Stimulated activated CD4-positive, alpha-beta T cell treated with anti-CD3 and anti-CD28 coated beads, Interleukin-4, amount 100 ng/mL, for 4 hours (primary cell): ENCODE data around the gene LMLN.
A peak's percentile ranks its signal among the peaks of the same experiment; 100 is the strongest.
"Not testable (repeated sequence)": the region's sequence is repeated elsewhere in the genome, so short reads cannot be mapped to it uniquely, and the experiment has no call there.

Experiments used
- DNase-seq, 2 experiments: peaks; one replicate each; pipeline ENCODE4 v3.0.0-alpha.2; 2020

Gene LMLN

DNA sequence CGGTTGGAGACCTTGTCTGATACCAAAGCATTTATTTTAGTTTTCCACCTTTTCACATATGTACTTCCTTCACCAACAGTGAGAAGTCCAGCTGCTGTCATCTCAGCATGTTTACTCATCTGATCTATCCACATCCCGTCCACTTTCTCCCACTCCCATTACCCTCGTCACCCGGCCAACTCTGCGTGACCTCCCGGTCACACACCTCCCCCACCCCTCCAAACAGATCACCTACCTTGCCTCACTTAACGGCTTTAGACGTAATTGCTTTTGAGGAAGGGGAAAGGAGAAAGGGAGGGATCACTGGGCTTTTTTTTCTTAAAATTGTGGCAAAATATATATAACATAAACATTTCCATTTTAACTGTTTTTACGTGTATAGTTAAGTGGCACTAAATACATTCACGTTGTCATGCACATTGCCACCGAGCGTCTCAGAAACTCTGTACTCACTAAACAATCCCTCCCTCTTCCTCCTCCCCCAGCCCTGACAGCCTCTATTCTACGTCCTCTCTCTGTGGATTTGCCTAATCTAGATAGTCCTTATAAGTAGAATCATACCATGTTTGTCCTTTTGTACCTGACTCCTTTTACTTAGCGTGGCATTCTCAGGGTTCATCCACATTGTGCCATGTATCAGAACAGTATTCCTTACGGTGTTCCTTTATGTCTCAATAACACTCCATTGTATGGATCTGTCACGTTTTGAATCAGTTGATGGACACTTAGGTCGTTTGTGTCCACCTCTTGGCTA lies 67.2 kb downstream of the LMLN start:
- DNase-seq, result no peak

DNA sequence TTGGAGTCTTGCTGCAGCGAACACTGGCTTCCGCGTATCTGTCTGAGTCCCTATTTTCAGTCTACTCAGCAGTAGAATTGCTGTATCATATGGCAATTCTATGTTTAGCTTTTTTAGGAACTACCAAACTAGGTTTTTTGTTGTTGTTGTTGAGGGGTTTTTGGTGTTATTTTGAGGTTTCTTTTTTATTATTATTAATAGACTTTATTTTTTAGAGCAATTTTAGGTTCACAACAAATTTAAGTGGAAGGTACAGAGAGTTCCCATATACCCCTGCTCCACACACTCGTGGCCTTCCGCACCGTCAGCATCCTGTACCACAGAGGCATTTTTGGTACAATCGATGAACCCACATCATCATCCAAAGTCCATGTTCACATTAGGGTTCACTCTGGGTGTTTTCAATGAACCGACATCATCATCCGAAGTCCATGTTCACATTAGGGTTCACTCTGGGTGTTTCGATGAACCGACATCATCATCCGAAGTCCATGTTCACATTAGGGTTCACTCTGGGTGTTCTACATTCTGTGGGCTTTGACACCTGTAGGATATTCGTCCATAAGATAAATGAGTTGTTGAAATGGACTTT lies 67.9 kb downstream of the LMLN start:
- no peak for DNase-seq

DNA sequence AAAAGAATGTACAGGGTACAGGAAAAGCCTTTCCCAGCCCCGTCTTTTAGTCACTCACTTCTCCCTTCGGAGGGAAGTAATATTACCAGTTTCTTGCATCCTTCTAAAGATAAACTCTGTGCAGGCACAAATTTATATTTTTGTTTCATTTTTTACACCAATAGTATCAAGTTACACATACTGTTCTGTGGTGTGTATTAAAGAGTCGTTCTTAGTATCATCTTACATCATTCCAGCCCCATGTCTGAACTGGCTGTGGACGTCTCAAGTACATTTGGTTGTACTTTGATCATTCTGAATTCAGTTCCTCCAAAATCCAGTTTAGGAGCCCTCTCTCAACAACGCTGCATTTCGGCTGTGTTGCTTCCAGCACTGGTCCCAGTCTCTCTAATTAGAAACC lies 68.7 kb downstream of the LMLN start:
- DNase-seq, result no peak

DNA sequence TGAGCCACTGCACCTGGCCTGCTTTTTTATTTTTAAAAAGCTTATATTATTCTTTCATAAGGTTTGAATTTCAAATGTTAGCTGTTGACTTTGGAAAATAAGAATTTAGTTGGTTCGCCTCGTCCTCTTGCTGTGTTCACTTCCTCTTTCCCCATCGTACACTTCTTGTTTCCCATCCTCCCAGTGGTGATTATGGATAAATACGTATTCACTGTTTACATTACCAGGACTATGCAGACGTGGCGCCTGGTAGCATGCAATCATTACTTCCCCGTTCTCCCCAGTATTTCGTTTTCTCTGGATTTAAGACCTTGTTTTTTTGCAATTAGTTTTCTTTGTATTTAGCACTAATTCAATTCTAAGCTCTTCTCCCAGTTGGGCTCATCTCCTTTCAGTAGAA lies 70.1 kb downstream of the LMLN start:
- no peak for DNase-seq

DNA sequence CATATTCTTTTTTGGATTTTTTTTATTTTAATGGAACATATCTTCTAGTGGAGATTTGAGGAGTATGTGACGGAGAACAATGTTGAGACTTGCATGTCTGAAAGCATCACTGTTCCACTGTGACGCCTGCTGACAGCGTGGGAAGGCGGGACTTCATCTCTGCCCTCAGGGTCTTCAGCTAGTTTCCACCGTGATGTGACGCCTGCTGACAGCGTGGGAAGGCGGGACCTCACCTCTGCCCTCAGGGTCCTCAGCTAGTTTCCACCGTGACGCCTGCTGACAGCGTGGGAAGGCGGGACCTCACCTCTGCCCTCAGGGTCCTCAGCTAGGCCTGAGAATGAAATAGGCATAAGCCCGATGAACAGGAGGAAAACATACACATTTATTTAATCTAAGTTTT lies 70.7 kb downstream of the LMLN start:
- no peak for DNase-seq

DNA sequence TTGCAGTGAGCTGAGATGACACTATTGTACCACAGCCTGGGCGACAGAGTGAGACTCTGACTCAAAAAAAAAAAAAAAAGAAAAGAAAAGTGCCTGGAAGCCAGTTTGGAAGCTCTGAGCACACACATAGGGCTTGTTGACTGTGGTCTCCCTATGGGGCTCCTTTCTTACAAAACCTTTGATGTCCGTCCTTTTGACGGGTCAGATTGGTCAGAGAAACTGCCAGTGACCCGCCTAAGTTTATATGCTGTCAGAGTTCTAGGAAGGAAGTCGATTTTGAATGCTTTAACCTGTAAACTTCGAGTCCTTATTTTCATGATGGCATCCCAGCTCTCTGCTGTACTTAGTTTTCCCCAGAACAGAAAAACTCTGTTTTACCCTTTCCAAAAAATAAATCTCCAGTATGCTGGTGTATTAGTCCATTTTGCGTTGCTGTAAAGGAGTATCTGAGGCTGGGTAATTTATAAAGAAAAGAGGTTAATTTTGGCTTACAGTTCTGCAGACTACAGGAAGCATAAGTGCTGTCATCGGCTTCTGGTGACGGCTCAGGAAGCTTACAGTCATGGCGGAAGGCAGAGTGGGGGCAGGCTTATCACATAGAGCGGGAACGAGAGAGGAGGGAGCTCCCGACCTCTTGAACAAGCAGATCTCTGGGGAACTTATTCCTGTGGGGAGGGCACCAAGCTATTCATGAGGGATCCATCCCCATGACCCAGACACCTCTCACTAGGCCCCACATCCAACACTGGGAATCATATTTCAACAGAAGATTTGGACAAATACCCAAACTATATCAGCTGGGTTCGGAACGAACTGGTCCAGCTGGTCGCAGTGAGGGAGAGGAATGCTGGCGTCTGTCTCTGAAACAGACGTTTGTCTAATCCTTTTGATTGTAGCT lies 72.3 kb downstream of the LMLN start:
- no peak for DNase-seq

DNA sequence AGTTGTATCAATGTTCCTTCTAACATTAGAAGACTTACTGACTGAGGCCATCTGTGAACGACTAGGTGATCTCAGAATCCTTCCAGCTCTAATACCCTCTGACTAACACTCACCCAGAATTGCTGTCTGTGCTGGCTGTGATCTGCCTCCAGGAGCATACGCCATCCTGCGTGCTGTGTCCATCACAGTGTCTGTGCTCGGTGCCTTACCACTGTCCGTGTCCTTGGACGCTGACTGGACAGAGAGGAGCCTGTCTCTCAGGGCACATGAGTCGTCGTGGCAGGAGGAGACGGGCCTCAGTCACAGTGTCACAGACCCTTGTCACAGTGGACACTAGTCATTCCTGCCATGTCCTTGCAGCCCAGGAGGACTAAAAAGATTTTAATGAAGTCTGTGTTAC lies 83.1 kb downstream of the LMLN start:
- no peak for DNase-seq

DNA sequence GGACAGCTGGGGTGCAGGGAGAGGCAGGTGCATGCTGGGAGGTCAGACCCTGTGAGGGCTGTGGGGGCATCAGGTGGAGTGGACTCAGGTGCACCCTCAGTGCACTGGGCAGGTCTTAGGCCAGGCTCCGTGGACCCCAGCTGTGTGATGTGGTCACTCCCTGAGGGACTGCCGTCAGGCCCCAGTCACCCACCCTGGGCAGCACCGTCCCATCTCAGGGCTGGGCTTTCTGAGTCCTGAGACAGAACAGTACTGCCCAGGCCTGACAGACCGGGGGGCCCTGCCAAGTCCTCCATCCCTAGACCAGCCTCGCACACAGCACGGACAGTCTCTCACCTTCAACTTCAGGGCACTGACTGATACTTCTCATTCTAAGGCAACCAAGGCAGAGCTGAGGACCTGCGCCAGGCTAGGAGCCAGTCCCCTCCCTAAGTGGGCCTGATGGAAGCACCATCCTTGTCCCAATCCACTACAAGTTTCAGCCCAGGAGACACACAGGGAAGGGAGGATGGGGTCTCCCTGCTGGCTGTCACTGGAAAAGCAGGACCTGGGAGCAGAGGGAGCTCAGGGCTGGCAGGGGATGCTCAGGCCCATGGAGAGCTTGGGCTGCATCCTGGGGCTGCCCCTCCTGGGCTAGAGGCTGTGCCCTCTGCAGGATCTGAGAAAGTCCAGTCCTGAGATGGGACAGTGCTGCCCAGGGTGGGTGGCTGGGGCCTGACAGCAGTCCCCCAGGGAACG lies 86.3 kb downstream of the LMLN start:
- DNase-seq, result no peak

DNA sequence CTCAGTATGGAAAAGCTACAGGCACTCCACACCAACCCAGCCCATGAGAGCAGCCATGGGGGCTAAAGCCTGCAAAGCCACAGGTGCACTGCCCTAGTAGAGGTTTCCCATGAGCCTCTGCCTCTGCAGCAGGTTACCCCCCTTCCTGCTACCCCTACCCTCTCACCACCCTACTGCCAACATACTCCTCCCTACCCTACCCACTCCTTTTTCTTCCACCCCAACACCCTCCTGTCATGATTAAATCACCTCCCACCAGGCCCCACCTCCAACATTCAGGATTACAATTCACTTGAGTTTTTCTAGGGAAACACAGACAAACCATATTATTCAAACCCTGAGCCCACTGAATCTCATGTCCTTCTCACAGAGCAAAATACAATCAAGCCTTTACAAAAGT lies 88.4 kb downstream of the LMLN start:
- DNase-seq, result no peak

DNA sequence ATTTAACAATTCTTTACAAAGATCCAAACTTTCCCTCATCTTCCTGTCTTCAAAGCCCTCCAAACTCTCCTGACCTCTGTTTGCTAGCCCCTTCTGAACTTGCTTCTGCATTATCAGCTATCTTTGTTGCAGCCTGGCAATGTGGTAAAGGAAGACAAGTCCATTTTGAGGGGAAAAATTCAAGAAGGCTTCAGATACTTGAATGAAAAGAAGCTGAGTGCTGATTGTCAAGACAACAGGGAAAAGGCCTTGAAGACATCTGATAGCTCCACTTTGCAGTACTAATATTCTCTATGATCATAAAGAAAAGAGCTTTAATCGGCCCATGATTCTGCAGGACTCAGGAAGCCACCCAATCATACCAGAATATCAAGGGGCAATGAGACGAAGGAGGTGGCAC lies 91.8 kb downstream of the LMLN start:
- no peak for DNase-seq

DNA sequence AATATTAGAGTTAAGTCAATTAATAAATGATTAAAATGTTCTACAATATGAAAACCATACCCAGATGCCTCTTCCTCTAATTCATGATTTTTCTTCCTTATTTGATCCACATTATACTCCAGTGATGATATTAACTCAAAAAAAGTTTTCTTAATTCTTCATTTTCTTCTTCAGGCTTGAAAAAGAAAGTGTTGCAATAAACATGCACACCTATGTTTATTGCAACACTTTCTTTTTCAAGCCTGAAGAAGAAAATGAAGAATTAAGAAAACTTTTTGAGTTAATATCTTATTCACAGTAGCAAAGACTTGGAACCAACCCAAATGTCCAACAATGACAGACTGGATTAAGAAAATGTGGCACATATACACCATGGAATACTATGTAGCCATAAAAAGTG lies 93.4 kb downstream of the LMLN start:
- DNase-seq, result not testable (repeated sequence)

DNA sequence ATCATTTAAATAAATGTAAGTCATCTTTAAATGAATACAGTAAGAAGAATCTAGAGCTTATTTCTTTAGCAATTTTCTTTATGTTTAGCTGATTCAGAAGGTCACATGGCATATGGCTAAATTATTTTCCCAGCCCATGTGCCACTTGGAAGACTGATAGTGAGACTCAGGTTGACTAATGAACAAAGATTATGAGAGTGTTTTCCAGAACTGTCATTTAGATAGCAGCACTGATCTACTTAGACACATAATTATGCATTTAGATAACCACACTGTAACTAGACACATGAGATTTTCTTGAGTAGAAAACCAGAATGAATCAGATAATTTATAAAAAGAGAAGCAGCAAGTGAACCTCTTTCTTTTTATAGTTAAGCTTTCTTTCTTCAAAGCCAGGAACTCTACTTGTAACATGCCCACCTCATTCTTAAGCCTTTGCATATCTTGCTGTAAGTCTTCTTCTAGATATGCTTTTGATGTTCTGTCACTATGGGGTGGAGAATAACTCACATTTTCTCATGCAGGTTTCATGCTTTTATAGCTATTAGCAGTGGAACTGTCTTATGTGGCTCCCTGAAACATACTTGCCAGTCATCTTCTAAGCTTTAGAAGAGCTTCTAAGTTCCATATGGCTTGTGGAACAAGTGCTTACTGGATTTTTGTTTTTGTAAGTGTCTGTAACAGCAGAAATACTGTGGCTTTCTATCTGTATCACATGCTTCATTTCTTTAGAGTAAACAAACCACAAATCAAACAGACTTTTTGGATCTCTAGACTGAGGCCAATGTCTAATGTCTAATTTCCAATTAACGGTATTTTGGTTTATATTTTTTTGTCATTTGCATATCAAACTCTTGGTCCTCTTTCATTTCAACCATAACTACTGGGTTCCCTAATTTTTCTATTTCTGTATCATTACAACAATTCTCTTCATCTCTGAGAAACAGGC lies 101.4 kb downstream of the LMLN start:
- no peak for DNase-seq

DNA sequence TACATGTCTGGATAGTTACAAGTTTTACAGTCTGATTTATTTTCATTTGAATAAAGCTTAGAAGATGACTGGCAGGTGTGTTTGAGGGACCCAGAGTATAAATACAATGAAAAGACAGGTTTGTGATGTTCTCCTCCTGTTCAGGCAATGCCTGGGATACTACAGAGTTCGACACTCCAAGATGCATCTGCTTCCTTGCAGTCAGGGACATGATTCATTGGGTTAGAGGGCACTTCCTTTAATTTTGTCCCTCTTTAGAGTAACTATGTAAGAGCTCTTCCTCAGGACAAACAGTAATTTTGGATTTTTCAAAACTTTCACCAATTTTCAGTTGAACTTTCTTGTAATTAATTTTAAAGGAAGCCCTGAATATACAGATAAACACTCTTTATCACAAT lies 102.0 kb downstream of the LMLN start:
- DNase-seq, result no peak

DNA sequence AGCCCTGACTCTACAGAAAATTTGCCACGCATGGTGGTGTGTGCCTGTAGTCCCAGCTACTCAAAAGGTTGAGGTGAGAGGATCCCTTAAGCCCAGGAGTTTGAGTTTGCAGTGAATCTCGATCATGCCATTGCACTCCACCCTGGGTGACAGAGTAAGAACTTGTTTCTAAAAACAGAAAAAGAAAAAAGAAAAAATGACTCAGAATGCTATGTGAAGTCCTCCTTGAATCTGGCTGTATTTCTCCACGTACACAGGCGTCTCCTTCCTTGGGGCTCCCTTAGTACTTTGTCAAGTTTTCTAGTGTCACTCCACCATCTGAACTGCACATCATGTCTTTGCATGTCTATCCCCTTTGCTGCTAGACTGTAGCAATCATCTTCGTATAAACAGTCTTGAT lies 104.4 kb downstream of the LMLN start:
- DNase-seq, result no peak

DNA sequence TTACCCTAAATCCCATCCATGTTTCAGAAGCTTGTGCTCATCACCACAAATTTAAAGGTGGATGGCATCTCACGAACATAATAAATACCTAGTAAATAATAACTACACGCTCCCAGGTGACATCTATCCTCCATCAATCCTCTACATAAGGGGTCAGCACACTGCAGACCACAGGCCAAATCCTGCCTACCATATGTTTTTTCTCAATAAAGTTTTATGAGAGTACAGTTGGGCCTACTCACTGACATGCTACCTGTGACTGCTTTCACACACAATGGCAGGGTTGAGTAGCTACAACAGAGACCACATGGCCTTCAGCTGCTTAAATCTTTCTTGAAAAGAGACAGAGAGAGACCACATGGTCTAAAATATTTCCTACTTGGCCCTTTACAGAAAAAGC lies 105.9 kb downstream of the LMLN start:
- DNase-seq, result no peak

DNA sequence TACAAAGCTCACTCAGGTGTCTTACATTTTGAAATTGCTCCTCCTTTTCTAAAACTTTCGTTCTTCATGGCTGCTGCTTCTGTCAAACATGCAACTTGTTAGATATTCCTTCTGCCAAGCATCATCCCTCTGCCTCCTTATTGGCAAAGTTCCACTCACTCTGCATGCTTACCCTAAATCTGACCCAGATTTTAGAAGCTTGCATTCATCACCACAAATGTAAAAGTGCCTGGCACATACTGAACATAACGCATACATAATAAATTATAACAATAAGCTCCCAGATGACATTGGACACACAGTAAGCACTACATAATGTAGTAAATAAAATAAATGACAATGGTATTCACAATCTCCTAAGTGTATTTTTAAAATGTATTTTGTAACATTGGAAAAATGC lies 107.4 kb downstream of the LMLN start:
- no peak for DNase-seq

DNA sequence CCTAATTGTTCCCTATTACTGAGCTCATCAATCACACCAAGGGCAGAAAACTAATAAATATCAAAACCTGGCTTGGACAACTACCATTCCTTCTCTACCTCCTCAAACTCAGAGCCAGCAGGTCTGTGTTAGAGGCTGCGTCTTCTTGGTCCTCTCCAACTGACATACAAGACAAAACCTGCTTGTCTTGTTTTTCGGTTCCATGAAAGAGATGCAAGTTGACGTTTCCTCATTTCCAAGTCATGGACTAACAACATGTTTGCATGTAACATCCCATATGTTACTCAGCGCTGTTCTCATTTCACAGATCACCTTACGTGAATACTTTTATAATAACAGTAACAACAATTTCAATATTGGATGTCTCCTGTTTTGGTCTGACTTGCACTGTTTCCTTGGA lies 110.9 kb downstream of the LMLN start:
- DNase-seq, result no peak

DNA sequence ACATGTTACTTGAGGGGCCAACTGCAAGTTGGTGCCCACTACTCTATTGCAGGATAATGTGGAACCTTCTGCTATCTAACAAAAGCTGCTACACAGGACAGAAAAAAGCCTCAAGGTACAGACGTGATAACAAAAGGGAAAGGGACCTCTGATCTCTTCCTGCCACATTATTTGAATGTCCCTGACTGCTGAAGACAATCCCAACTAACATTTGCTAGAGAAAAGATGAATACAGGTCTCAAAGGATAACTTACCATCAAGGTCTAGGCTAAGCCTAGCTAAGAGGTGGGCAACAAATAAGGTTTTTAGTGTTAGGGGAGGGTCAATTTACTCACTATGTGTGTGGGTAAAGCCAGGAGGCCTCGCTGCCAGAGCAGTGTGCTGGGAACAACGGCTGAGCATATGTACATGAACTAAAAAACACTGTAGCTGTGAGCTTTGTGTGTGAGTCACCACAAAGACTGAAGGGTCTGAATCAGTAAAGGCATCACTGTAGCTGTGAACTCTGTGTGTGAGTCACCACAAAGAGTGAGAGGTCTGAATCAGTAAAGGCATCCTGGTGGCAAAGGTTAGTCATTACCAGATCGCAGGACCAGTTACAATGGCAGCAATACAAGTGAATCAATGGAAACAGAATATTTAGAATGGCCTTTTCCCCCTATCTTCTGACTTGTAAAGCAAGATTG lies 111.7 kb downstream of the LMLN start:
- DNase-seq, result peak; percentile 33 to 70

DNA sequence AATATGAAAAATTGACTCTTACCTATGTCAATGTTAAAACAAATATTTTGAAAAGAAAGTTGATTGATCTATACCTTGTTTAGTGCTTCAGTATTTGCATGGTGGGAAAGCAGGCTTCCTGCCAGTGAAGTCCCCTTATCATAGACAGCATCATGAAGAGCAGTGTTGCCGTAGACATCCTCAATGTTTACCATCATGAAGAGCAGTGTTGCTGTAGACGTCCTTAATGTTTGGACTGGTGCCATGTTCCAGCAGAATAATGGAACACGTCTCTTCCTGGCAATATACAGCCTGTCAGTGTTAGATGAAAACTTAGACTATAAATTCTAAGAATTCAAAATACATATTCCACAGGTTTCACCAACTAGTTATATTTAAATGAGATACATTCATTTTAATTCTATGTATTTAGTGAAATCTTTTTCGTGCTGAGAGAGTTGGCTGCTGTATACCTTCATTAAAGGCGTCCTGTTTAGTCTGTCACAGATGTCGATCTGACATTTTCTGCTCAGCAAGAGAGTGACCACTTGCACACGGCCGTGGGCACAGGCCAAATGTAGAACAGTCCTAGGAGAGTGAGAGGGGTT lies 116.8 kb downstream of the LMLN start:
- no peak for DNase-seq

DNA sequence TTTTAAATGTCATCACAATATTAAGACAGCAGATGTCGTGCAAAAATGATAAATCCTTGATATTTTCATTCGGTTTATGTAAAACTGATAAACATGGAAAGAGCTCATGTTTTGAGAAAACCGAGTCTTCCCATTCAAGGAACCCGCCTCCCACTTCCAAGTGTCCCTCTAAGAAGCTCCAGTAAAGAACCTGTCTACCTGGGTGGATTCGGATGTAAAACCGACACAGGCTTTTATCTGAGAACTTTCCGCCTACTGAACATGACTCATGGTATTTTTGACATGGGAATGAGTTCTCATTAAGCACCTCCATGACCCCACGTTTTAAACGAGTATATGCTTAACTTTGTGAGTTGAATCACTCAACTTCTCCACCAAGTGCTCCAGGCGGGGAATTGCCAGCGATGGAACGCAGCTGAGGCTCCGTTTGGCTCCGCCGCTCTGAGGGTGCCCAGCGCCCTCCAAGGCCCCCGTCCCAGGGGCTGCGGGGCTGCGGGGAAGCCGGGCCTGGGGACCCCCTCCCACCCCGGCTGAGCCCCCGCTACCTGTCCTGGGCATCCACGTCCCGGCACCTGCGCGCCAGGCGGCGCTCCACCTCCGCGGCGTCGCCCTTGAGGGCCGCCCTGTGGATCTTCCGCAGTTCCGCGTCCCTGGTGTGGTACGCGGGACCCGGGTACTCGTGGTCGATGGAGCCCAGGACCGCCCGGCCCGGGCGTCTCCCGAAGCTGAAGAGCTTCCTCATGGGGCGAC lies 119.9 kb downstream of the LMLN start:
- peak in 1 of 2 experiments; percentile 47 for DNase-seq
